Measurements from ENCODE around the gene FAM3B.

GRCh38 chr21:41403966-41404365 is 87.4 kb downstream of the FAM3B start:
- no peak for TF ChIP-seq SOX6 (IDR thresholded peaks at IDR 0.05)
- no peak for TF ChIP-seq GTF3C2 (IDR thresholded peaks at IDR 0.05; ENCODE audit: borderline replicate concordance, extremely low read depth, insufficient read length)
- TF ChIP-seq ZBTB43 (CRISPR knock-in tag; IDR thresholded peaks at IDR 0.05), result no peak
- TF ChIP-seq FOXM1 (IDR thresholded peaks at IDR 0.05; ENCODE audit: low read depth), result no peak
- no peak for TF ChIP-seq FOXM1 (CRISPR knock-in tag; IDR thresholded peaks at IDR 0.05; ENCODE audit: low read depth)
- TF ChIP-seq CTCF (IDR thresholded peaks at IDR 0.05 in 2 of 3, conservative IDR thresholded peaks at IDR 0.05 in 1 of 3; ENCODE audit: insufficient read depth in 2 of 3, low read depth in 1 of 3, low read length in 3 of 3), result no peak
- no peak for TF ChIP-seq ZBTB11 (CRISPR knock-in tag; IDR thresholded peaks at IDR 0.05)
- no peak for TF ChIP-seq EZH2 (IDR thresholded peaks at IDR 0.05; ENCODE audit: borderline replicate concordance, low read depth, low read length)
- TF ChIP-seq NR1H2 (CRISPR knock-in tag; IDR thresholded peaks at IDR 0.05), result no peak
- TF ChIP-seq RAD51 (IDR thresholded peaks at IDR 0.05; ENCODE audit: borderline replicate concordance, low read depth), result no peak
- no peak for TF ChIP-seq ZNF23 (CRISPR knock-in tag; IDR thresholded peaks at IDR 0.05)
- TF ChIP-seq ILK (tag; IDR thresholded peaks at IDR 0.05; ENCODE audit: borderline replicate concordance, low read depth), result no peak
- TF ChIP-seq ZBTB33 (CRISPR knock-in tag; IDR thresholded peaks at IDR 0.05), result no peak
- TF ChIP-seq ARID4B (CRISPR knock-in tag; IDR thresholded peaks at IDR 0.05), result no peak
- no peak for TF ChIP-seq TBL1XR1 (IDR thresholded peaks at IDR 0.05; ENCODE audit: low read length in 2 of 2)
